H1 (cell line): ENCODE results near the gene THAP10. TPM values are rescaled to one million over a fixed set of nuclear protein-coding genes. Genes with fewer than 3 reads are reported as not detected.

ENCODE experiments used
- CTCF ChIA-PET: fragments of 300-600 bp; sonication (Branson Sonifier 250); formaldehyde crosslinking; loops from one replicate; lab custom pipeline; 2021; ENCODE audit not compliant: partially characterized antibody; lab: Charles Lee
- POLR2A ChIA-PET: fragments of 300-600 bp; sonication (Branson Sonifier 250); formaldehyde crosslinking; loops from one replicate; lab custom pipeline; 2021; ENCODE audit warnings: inconsistent platforms; ENCODE audit not compliant: partially characterized antibody; lab: Charles Lee
- DNase-seq, 2 experiments: peaks; one replicate each; pipeline versions ENCODE4 v3.0.0 to v3.0.0-alpha.2; 2010 to 2022; ENCODE audit warnings: low spot score in 2 of 2, low read depth in 1 of 2, mixed read lengths in 1 of 2
- FAIRE-seq: peaks from 2 replicates; lab custom pipeline; 2011; peaks lifted over from hg19 to GRCh38; lab: Jason Lieb, UNC
- H2AFZ ChIP-seq: 2 replicates; pipeline ENCODE4 v1.8.1; 2012; ENCODE audit warnings: low read length, inconsistent platforms
- H2AK5ac ChIP-seq: 2 replicates; pipeline ENCODE4 v1.6.1; 2013; ENCODE audit warnings: low read depth, low read length
- H2BK120ac ChIP-seq: replicated peaks from 2 replicates; pipeline ENCODE3; 2013; ENCODE audit warnings: low read depth, low read length, inconsistent platforms
- H2BK12ac ChIP-seq: 2 replicates; pipeline ENCODE4 v1.6.1; 2013; ENCODE audit warnings: low read depth, low read length
- H2BK15ac ChIP-seq: 2 replicates; pipeline ENCODE4 v1.6.1; 2013; ENCODE audit warnings: low read length
- H2BK20ac ChIP-seq: 2 replicates; pipeline ENCODE4 v1.6.1; 2013; ENCODE audit warnings: low read length
- H2BK5ac ChIP-seq: 2 replicates; pipeline ENCODE4 v1.6.1; 2013; ENCODE audit warnings: low read depth, low read length
- H3K14ac ChIP-seq: 2 replicates; pipeline ENCODE4 v1.6.1; 2013; ENCODE audit warnings: inconsistent platforms; ENCODE audit not compliant: insufficient read length
- H3K18ac ChIP-seq: 2 replicates; pipeline ENCODE4 v1.6.1; 2013; ENCODE audit warnings: low read length; ENCODE audit errors: extremely low read depth
- H3K23ac ChIP-seq: 2 replicates; pipeline ENCODE4 v1.6.1; 2013; ENCODE audit warnings: inconsistent platforms; ENCODE audit not compliant: insufficient read length
- H3K23me2 ChIP-seq: 2 replicates; pipeline ENCODE4 v1.6.1; 2013; ENCODE audit warnings: low read depth, low read length
- H3K27ac ChIP-seq: 2 replicates; pipeline ENCODE4 v1.6.1; 2011; ENCODE audit warnings: low read depth, low read length, inconsistent platforms
- H3K27me3 ChIP-seq, 4 experiments: replicated peaks in 1 of 4; 1 replicate in 1 of 4; 2 replicates in 3 of 4; pipeline versions ENCODE4 v1.6.1 to v1.8.1; 2011 to 2013; ENCODE audit warnings: low read length in 3 of 4, mild to moderate bottlenecking in 3 of 4, inconsistent platforms in 2 of 4, mixed read lengths in 2 of 4, moderate library complexity in 1 of 4; ENCODE audit not compliant: control insufficient read depth in 3 of 4, insufficient read depth in 3 of 4; ENCODE audit errors: extremely low read depth in 1 of 4
- H3K36me3 ChIP-seq, 4 experiments: 2 replicates each; pipeline versions ENCODE4 v1.6.1 to v1.8.1; 2011 to 2013; ENCODE audit warnings: mild to moderate bottlenecking in 4 of 4, low read length in 3 of 4, moderate library complexity in 2 of 4, control low read depth in 1 of 4, inconsistent platforms in 1 of 4; ENCODE audit not compliant: insufficient read depth in 4 of 4, control insufficient read depth in 2 of 4
- H3K4ac ChIP-seq: replicated peaks from 2 replicates; pipeline ENCODE3; 2013; ENCODE audit warnings: low read length, low read depth, mixed read lengths, inconsistent platforms; ENCODE audit not compliant: insufficient read length
- H3K4me1 ChIP-seq, 4 experiments: replicated peaks in 1 of 4; 1 replicate in 1 of 4; 2 replicates in 3 of 4; pipeline versions ENCODE4 v1.6.1 to v1.8.1; 2011 to 2013; ENCODE audit warnings: low read length in 3 of 4, inconsistent platforms in 2 of 4, mixed read lengths in 1 of 4; ENCODE audit not compliant: insufficient read depth in 4 of 4, control insufficient read depth in 3 of 4
- H3K4me2 ChIP-seq, 2 experiments: 2 replicates each; pipeline versions ENCODE4 v1.6.1 to v1.8.1; 2011 to 2013; ENCODE audit warnings: low read depth in 2 of 2, low read length in 2 of 2, control low read depth in 1 of 2, inconsistent platforms in 1 of 2, mild to moderate bottlenecking in 1 of 2; ENCODE audit not compliant: insufficient read depth in 1 of 2
- H3K4me3 ChIP-seq, 4 experiments: fragments of 200-600, 300-600 bp in 1 of 4; sonication (generic), shearing (Covaris generic), sonication (Bioruptor Twin) in 1 of 4; 2 replicates each; pipeline versions ENCODE4 v1.5.1 to v1.8.1; 2011 to 2016; ENCODE audit warnings: low read length in 4 of 4, low read depth in 3 of 4, control low read depth in 2 of 4, inconsistent platforms in 2 of 4, mild to moderate bottlenecking in 2 of 4, mixed read lengths in 1 of 4, moderate library complexity in 1 of 4; ENCODE audit not compliant: insufficient read depth in 2 of 4; ENCODE audit errors: extremely low read depth in 1 of 4
- H3K56ac ChIP-seq: replicated peaks from 2 replicates; pipeline ENCODE3; 2013; ENCODE audit warnings: low read depth, mild to moderate bottlenecking, mixed read lengths, low read length, inconsistent platforms; ENCODE audit not compliant: insufficient read length
- H3K79me1 ChIP-seq: 2 replicates; pipeline ENCODE4 v1.6.1; 2013; ENCODE audit warnings: low read depth, low read length, control low read depth
- H3K79me2 ChIP-seq, 2 experiments: 2 replicates each; pipeline versions ENCODE4 v1.6.1 to v1.8.1; 2012 to 2013; ENCODE audit warnings: low read length in 2 of 2, mild to moderate bottlenecking in 2 of 2, inconsistent platforms in 1 of 2; ENCODE audit not compliant: insufficient read depth in 2 of 2, control insufficient read depth in 1 of 2
- H3K9ac ChIP-seq, 4 experiments: replicated peaks in 1 of 4; 1 replicate in 1 of 4; 2 replicates in 3 of 4; pipeline versions ENCODE4 v1.6.1 to v1.8.1; 2011 to 2013; ENCODE audit warnings: low read depth in 3 of 4, low read length in 3 of 4, control low read depth in 2 of 4, mild to moderate bottlenecking in 2 of 4, moderate library complexity in 2 of 4, inconsistent platforms in 1 of 4; ENCODE audit errors: extremely low read depth in 1 of 4
- H3K9me3 ChIP-seq, 2 experiments: 2 replicates each; pipeline versions ENCODE4 v1.6.1 to v1.8.1; 2012 to 2013; ENCODE audit warnings: mild to moderate bottlenecking in 2 of 2, moderate library complexity in 2 of 2, control low read depth in 1 of 2, inconsistent platforms in 1 of 2, low read depth in 1 of 2, low read length in 1 of 2, mixed read lengths in 1 of 2; ENCODE audit not compliant: insufficient read depth in 2 of 2
- H4K20me1 ChIP-seq, 2 experiments: replicated peaks in 1 of 2; 2 replicates each; pipeline versions ENCODE3 to v1.8.1; 2011 to 2013; ENCODE audit warnings: inconsistent platforms in 2 of 2, low read length in 2 of 2, mild to moderate bottlenecking in 1 of 2; ENCODE audit not compliant: insufficient read depth in 2 of 2, control insufficient read depth in 1 of 2
- H4K5ac ChIP-seq: 2 replicates; pipeline ENCODE4 v1.6.1; 2013; ENCODE audit warnings: low read length, low read depth, mixed read lengths, inconsistent platforms; ENCODE audit not compliant: insufficient read length
- H4K8ac ChIP-seq: 2 replicates; pipeline ENCODE4 v1.8.0; 2013; ENCODE audit warnings: mild to moderate bottlenecking, moderate library complexity, low read length, inconsistent platforms; ENCODE audit not compliant: insufficient read depth; ENCODE audit errors: extremely low read depth
- H4K91ac ChIP-seq: replicated peaks from 2 replicates; pipeline ENCODE3; 2013; ENCODE audit warnings: low read length, mixed read lengths, inconsistent platforms; ENCODE audit not compliant: insufficient read length
- CTBP2 ChIP-seq: IDR thresholded peaks from 2 replicates; pipeline ENCODE4 v1.7.0; 2011; ENCODE audit warnings: borderline replicate concordance, mild to moderate bottlenecking, moderate library complexity, mixed read lengths, low read length; ENCODE audit not compliant: insufficient read depth, insufficient read length
- EGR1 ChIP-seq: IDR thresholded peaks from 2 replicates; pipeline ENCODE4 v1.6.1; 2011; ENCODE audit warnings: low read depth, low read length, borderline replicate concordance
- EP300 ChIP-seq, 2 experiments: IDR thresholded peaks; 1 replicate in 1 of 2; 2 replicates in 1 of 2; pipeline ENCODE4 v1.6.1; 2011 to 2012; ENCODE audit warnings: low read depth in 2 of 2, low read length in 2 of 2, mild to moderate bottlenecking in 2 of 2, borderline replicate concordance in 1 of 2, inconsistent platforms in 1 of 2, moderate library complexity in 1 of 2
- GABPA ChIP-seq: IDR thresholded peaks from 2 replicates; pipeline ENCODE4 v1.6.1; 2011; ENCODE audit warnings: mild to moderate bottlenecking, low read length, moderate library complexity, borderline replicate concordance; ENCODE audit not compliant: insufficient read depth
- JUN ChIP-seq: IDR thresholded peaks from 2 replicates; pipeline ENCODE4 v1.6.1; 2011; ENCODE audit warnings: low read depth, mild to moderate bottlenecking, improper control_type of control experiment, low read length
- SP1 ChIP-seq: IDR thresholded peaks from 2 replicates; pipeline ENCODE4 v1.6.1; 2011; ENCODE audit warnings: low read depth, low read length
- SP4 ChIP-seq: IDR thresholded peaks from 2 replicates; pipeline ENCODE4 v1.6.1; 2012; ENCODE audit warnings: low read length, inconsistent platforms
- TBP ChIP-seq: IDR thresholded peaks from 2 replicates; pipeline ENCODE4 v1.6.1; 2011; ENCODE audit warnings: low read depth, low read length, improper control_type of control experiment
- TCF12 ChIP-seq: IDR thresholded peaks from 2 replicates; pipeline ENCODE4 v1.6.1; 2011; ENCODE audit warnings: low read depth, mild to moderate bottlenecking, low read length
- ZNF274 ChIP-seq: IDR thresholded peaks from 2 replicates; pipeline ENCODE4 v1.7.0; 2012; ENCODE audit warnings: low read length, borderline replicate concordance; ENCODE audit errors: extremely low read depth
- WGBS, 2 experiments: shearing (Covaris generic) in 1 of 2; methylation state at CpG; one replicate each; pipeline versions ENCODE4 v1.1.6 to v1.1.7; 2013 to 2015; ENCODE audit warnings: low lambda C conversion rate in 2 of 2, mixed read lengths in 2 of 2, inconsistent platforms in 1 of 2, low coverage in 1 of 2, missing lambda C conversion rate in 1 of 2; ENCODE audit not compliant: insufficient replicate concordance in 2 of 2, insufficient coverage in 1 of 2, insufficient read length in 1 of 2; ENCODE audit errors: extremely low coverage in 1 of 2, missing lambda C conversion rate in 1 of 2; 5-methylcytosine and 5-hydroxymethylcytosine counted together
- polyA plus RNA-seq, 7 experiments: library from polyadenylated mRNA; depleted of rRNA in 3 of 7; stranded (reverse) in 5 of 7; unstranded in 2 of 7; fragments of >200 nt in 5 of 7; fragments of 200-250 nt in 2 of 7; gene quantifications; 1 replicate in 5 of 7; 2 replicates in 1 of 7; 4 replicates in 1 of 7; pipeline versions ENCODE4 v1.2.1 to v1.2.3, GENCODE V29; 2011 to 2013; ENCODE audit warnings: missing spikeins in 2 of 7, mixed read lengths in 2 of 7
- total RNA-seq: library from RNA; stranded (reverse); fragmentation: NEBNext Ultra II Directional; extraction: Animal tissue kit (Norgen Biotek cat#: 25700); gene quantifications from 2 replicates; pipeline ENCODE4 v1.2.1, GENCODE V29; 2021
- TF ChIP-seq, protein P1 (sequence below): IDR thresholded peaks from 2 replicates; pipeline ENCODE4 v1.6.1; 2011; ENCODE audit warnings: low read depth, mild to moderate bottlenecking, low read length; ENCODE audit not compliant: insufficient read depth
- TF ChIP-seq, protein P2 (sequence below): IDR thresholded peaks from 2 replicates; pipeline ENCODE4 v1.6.1; 2011; ENCODE audit warnings: low read length, improper control_type of control experiment

THAP10 gene
- total and polyA plus RNA-seq, 2 of the 8 experiments (the other 6 are each of a cell fraction or from before 2014, with no cell fraction given) = 2.8 to 4.5 TPM

DNA sequence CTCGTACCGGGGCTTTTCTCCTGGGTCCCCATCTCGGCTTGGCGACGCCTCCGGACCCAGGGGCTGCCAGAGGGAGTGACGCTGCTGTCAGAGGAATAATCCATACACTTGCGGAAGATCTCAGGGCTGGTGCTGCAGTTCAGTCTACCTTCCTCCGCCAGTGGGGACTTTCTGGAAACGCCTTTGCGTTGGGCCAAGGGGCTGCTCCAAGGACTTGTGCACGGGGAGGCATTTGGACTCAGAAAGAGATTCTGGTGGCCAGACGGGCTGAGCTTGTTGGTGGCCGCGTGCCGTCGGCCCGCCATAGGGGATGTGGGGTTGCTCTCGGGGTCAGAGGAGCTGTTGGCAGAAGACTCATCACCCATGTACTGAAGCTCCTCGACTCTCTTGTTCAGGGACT is 60.1 kb downstream of the THAP10 start:
- H3K4me3 ChIP-seq = no peak overlapping the region
- no peaks in the 10 kb centered on the region for H3K79me1 ChIP-seq
- no peaks in the 10 kb centered on the region for H3K79me2 ChIP-seq
- no peak overlapping the region for H4K5ac ChIP-seq
- no peak for FAIRE-seq
- no peak overlapping the region for H2AFZ ChIP-seq
- H3K4me1 ChIP-seq = peaks cover 0 to 8% (median 7%) of the 10 kb centered on the region in 4 experiments; a peak in 6 of 7 replicates
- peaks cover 0 to 25% (median 7%) of the 10 kb centered on the region in 4 experiments; a peak in 6 of 8 replicates for H3K36me3 ChIP-seq
- H3K9me3 ChIP-seq = no peaks in the 10 kb centered on the region
- no peak for DNase-seq
- no peak overlapping the region for H2BK20ac ChIP-seq
- H2BK15ac ChIP-seq = no peak overlapping the region
- no peak overlapping the region for H2BK12ac ChIP-seq
- H3K23me2 ChIP-seq = no peaks in the 10 kb centered on the region
- WGBS, 2 experiments = 93% methylated on average over 20 of the region's 20 CpGs; no CpG with 5 or more reads in 1 of the 2 experiments
- no peak overlapping the region for H3K4me2 ChIP-seq
- no peak overlapping the region for H4K91ac ChIP-seq
- H3K23ac ChIP-seq = no peak overlapping the region
- H3K56ac ChIP-seq = no peak overlapping the region
- CTCF ChIA-PET = interaction anchor here (1.6 kb wide), 1 partner anchor 8 kb away, joined by 4 read pairs; no protein-coding TSS in a partner anchor
- no peak overlapping the region for H3K9ac ChIP-seq
- H3K4ac ChIP-seq = no peak overlapping the region
- H4K8ac ChIP-seq = no peak overlapping the region; the same call in 1 of the 2 replicates
- no peak overlapping the region for H2BK120ac ChIP-seq
- no peak overlapping the region for H3K27ac ChIP-seq
- H3K27me3 ChIP-seq = no peaks in the 10 kb centered on the region
- no peak overlapping the region for H3K14ac ChIP-seq
- H4K20me1 ChIP-seq = no peaks in the 10 kb centered on the region
- no peak overlapping the region for H3K18ac ChIP-seq
- no peak overlapping the region for H2BK5ac ChIP-seq
- POLR2A ChIA-PET = interaction anchor here (1.3 to 2.4 kb wide), 2 partner anchors 8 to 21 kb away, joined by 4 to 7 read pairs; partner anchors contain the start of gene LARP6
- no peak overlapping the region for H2AK5ac ChIP-seq
- TF ChIP-seq ZNF274 (no peak), EGR1 (no peak), SP4 (no peak), GABPA (no peak), TBP (no peak), SP1 (no peak), EP300 (IDR thresholded peaks at IDR 0.05; ENCODE audit: borderline replicate concordance in 1 of 2, low read depth in 2 of 2, low read length in 2 of 2) (no peak), TCF12 (no peak), JUN (no peak), CTBP2 (no peak)
- TF ChIP-seq, protein P1, sequence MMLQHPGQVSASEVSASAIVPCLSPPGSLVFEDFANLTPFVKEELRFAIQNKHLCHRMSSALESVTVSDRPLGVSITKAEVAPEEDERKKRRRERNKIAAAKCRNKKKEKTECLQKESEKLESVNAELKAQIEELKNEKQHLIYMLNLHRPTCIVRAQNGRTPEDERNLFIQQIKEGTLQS = no peak
- TF ChIP-seq, protein P2, sequence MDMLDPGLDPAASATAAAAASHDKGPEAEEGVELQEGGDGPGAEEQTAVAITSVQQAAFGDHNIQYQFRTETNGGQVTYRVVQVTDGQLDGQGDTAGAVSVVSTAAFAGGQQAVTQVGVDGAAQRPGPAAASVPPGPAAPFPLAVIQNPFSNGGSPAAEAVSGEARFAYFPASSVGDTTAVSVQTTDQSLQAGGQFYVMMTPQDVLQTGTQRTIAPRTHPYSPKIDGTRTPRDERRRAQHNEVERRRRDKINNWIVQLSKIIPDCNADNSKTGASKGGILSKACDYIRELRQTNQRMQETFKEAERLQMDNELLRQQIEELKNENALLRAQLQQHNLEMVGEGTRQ = no peak
